ENCODE measurements around the gene GNGT2. TPM values are rescaled to one million over a fixed set of nuclear protein-coding genes. Genes with fewer than 3 reads are reported as not detected.
A peak's percentile ranks its signal among the peaks of the same experiment; 100 is the strongest.

Gene GNGT2
- total RNA-seq, 2 donors from 2014 or later, result 23.1 to 27.0 TPM

DNA sequence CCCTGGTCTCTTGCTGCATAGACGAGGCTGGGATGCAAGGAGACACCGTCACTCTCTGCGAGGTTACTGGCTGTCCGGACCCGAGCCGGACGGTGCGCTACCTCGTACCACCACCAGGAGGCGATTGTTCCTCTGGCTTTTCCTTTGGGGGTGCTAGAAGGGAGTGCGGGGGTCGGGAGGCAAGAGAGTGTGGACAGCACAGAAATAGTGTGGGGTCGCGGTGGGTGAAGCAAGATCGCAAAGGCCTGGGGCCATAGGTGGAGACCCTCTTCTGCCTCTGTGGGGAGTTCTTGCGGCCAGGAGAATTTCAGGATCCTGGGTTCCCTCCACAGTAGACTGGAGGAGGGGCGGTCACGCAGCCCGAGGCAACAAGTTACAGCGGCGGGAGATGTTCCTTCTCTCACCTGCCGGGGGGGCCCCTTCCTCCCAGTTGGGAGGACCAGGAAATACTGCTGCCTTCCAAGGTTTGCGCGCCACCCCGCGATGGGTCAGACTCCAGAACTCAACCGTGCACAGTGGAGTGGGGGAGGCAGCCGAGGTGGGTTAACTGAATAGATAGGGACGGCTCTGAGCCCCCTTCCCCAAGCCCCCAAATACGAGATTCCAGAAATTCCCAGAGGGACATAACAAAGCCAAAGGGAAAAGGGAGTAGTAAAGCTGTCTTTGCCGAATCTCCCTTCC lies 13.3 kb upstream of the GNGT2 start:
- peak; percentile 50 for ATAC-seq (replicated peaks)
- no peaks in the 10 kb centered on the region for H3K9me3 Mint-ChIP-seq
- H3K36me3 Mint-ChIP-seq (ENCODE audit: low read depth), result peaks cover 36% of the 10 kb centered on the region
- H3K27ac Mint-ChIP-seq, result no peak overlapping the region
- peaks cover 14% of the 10 kb centered on the region for H3K4me1 Mint-ChIP-seq
- peaks cover 6% of the 10 kb centered on the region for H3K27me3 Mint-ChIP-seq
- peak overlapping the region; percentile 71 for H3K4me3 Mint-ChIP-seq

DNA sequence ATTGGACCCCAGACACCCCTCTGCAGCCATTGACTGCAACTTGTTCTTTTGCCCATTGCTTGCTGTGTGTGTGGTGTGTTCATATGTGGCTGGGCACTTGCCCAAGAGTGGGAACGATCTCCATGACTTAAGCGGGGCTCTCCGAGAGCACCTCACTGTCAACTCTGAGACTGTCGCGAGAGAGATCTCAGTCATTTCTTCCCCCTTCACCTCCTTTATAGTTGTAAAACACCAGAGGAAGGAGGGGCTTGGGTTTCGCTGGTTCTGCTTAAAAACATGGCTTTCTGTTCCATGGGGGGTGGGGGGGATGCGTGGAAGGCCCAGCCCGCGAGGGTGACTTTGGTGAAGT lies 12.8 kb upstream of the GNGT2 start:
- Mint-ChIP-seq H3K4me1 (peaks cover 19% of the 10 kb centered on the region), H3K27ac (no peak overlapping the region), H3K27me3 (peaks cover 6% of the 10 kb centered on the region), H3K4me3 (peak overlapping the region; percentile 71), H3K36me3 (ENCODE audit: low read depth) (peaks cover 41% of the 10 kb centered on the region), H3K9me3 (no peaks in the 10 kb centered on the region)
- ATAC-seq (replicated peaks), result no peak

DNA sequence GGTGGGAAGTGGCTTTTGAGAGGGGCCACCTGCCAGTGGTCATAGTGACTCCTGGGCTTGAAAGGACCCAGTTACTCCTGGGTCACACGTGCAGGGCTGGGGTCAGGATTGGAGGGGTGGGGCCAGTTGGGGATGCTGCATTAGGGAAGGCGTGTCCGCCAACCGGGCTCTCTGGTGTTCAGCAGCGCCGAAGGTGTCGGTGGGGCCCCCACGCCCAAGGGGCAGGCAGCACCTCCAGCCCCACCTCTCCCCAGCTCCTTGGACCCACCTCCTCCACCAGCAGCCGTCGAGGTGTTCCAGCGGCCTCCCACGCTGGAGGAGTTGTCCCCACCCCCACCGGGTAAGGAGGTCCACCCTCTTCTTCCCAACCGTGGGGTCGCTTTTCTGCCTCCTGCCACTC lies 9.6 kb upstream of the GNGT2 start:
- ATAC-seq (replicated peaks), result no peak
- Mint-ChIP-seq H3K4me3 (no peak overlapping the region), H3K36me3 (ENCODE audit: low read depth) (peaks cover 65% of the 10 kb centered on the region)

DNA sequence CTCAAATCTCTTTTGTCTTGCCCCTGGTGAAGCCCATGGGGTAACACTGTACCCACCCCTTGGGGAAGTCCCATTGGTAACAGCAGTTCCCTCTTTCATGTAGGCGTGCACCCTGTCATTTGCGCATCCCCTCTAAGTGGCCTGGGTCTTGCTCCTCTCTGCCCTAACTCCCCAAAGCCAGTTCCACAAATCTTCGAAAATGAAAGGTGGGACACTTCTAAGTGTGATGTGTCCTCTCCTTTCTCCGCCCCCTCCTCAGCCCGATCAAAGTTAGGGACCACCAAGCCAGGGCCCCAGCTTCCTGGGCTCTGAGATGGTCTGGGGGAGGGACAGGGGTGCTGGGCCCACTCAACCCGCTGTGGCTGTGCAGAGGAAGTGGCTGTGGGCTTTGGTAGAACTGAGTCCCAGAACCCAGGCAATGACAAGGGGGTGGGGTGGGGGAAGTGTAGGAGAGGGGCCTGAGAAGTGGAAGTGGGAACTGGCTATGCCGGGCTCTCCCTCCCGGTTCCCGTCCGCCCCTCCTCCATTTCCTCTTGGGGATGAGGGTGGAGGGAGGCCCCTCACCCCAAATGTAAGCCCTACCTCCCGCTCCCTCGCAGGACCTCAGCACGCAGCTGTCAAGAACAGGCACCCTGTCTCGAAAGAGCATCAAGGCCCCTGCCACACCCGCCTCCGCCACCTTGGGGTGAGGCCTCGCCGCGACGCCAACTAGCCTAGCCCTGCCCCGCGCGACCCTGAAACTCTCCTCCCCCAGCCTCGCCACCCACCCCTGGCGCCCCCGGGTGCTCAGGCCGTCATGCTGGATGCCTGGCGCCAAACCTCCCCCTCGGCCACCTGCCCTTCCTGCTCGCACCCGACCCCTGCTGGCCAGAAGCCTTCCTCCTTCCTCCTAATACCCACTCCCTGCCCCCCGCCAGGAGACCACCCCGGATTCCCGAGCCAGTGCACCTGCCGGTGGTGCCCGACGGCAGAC lies 8.9 kb upstream of the GNGT2 start:
- Mint-ChIP-seq H3K27ac (peak overlapping the region; percentile 34), H3K9me3 (no peaks in the 10 kb centered on the region), H3K4me1 (peaks cover 47% of the 10 kb centered on the region), H3K4me3 (peak overlapping the region; percentile 68), H3K27me3 (peaks cover 3% of the 10 kb centered on the region), H3K36me3 (ENCODE audit: low read depth) (peaks cover 70% of the 10 kb centered on the region)
- peak; percentile 61 for ATAC-seq (replicated peaks)

More for the DNA sequence above, 9.6 kb upstream of the GNGT2 start:
- Mint-ChIP-seq H3K9me3 (no peaks in the 10 kb centered on the region), H3K27ac (no peak overlapping the region), H3K4me1 (peaks cover 42% of the 10 kb centered on the region), H3K27me3 (peaks cover 6% of the 10 kb centered on the region)

DNA sequence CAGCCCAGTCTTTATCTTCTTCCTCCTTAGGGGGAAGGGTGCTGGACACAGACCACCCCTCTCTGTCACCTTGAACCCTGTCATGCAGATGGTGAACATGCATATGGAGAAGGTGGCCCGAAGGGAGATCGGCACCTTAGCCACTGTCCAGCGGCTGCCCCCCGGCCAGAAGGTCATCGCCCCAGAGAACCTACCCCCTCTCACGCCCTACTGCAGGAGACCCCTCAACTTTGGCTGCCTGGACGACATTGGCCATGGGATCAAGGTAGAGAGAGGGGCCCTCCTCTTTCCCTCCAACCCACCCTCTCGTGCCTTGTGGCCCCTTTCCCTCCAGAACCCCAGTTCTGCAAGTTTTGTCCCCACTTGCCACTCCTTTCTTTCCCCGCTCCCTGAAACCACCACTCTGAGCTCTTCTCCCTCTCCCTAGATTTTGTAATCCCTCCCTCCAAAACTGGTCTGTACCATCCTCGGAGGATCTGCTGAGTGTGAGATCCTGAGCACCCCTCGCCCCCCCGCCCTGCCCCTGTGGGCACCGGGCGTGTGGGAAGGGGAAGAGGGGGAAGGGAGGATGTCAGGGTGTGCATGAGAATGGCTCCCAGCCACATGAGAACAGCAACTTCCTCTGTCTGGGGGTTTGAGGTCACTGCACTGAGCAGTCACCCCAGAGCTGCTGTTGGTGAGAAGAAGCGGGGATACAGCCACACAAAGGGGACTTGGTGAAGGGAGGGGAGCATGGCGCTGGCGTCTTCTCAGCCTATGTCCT lies 7.5 kb upstream of the GNGT2 start:
- peak overlapping the region; percentile 68 for H3K4me3 Mint-ChIP-seq
- H3K36me3 Mint-ChIP-seq (ENCODE audit: low read depth), result peaks cover 75% of the 10 kb centered on the region
- ATAC-seq (replicated peaks), result peak; percentile 78

DNA sequence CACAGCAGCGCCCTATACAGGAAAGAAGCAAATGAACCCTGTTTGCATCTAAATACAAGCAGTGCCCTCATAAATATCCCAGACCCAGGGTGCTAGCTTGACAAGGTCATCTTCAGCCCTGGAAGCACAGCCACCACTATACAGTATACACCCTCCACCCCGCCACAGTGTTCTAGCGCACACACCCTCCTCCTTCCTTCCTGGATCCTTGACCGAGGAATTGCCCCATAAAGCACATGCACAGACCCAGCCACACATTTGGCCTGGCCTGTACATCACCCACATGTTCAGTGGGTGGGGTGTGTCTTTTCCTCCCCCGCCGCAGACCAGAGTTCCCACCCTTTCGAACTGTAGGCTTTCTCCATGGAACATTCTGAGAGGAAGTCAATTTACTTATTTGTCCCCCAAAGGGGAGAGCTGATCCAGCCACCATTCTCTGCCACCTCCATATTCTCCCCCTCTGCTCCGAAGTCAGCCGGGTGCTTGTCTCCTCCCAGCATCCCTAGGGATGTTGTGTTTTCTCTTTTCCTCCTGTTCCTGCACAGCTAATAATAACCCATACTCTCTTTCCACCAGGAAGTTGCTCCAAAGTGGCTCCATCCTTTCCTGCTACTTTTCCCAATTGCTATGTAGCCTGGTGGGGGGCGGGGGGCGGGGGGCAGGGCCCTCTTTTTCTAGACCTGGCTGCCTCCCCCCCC lies 6.7 kb upstream of the GNGT2 start:
- no peaks in the 10 kb centered on the region for H3K9me3 Mint-ChIP-seq
- H3K27me3 Mint-ChIP-seq, result no peaks in the 10 kb centered on the region
- peaks cover 57% of the 10 kb centered on the region for H3K4me1 Mint-ChIP-seq
- peaks cover 71% of the 10 kb centered on the region for H3K36me3 Mint-ChIP-seq (ENCODE audit: low read depth)
- peak overlapping the region; percentile 34 for H3K27ac Mint-ChIP-seq
- H3K4me3 Mint-ChIP-seq, result peak overlapping the region; percentile 68
- ATAC-seq (replicated peaks), result no peak

More for the DNA sequence above, 7.5 kb upstream of the GNGT2 start:
- Mint-ChIP-seq H3K4me1 (peaks cover 51% of the 10 kb centered on the region), H3K27ac (peak overlapping the region; percentile 34), H3K27me3 (no peaks in the 10 kb centered on the region), H3K9me3 (no peaks in the 10 kb centered on the region)

DNA sequence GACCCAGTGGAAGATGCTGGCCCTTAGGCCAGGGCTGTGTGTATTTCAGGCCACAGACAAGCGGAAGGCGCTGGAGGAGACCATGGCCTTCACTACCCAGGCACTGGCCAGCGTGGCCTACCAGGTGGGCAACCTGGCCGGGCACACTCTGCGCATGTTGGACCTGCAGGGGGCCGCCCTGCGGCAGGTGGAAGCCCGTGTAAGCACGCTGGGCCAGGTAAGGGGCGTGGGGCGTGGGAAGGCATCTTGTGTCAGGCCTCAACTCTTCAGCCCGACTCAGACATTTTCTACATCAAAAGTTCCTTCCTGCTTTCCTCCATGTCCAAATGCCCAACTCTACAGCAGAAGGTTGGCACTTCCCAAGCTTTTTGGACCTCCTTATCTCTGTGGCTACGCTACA lies 6.1 kb upstream of the GNGT2 start:
- H3K27ac Mint-ChIP-seq, result peak overlapping the region; percentile 34
- H3K4me1 Mint-ChIP-seq, result peaks cover 59% of the 10 kb centered on the region
- H3K27me3 Mint-ChIP-seq, result no peaks in the 10 kb centered on the region
- no peaks in the 10 kb centered on the region for H3K9me3 Mint-ChIP-seq
- H3K36me3 Mint-ChIP-seq (ENCODE audit: low read depth), result peaks cover 67% of the 10 kb centered on the region
- peak overlapping the region; percentile 68 for H3K4me3 Mint-ChIP-seq
- no peak for ATAC-seq (replicated peaks)

DNA sequence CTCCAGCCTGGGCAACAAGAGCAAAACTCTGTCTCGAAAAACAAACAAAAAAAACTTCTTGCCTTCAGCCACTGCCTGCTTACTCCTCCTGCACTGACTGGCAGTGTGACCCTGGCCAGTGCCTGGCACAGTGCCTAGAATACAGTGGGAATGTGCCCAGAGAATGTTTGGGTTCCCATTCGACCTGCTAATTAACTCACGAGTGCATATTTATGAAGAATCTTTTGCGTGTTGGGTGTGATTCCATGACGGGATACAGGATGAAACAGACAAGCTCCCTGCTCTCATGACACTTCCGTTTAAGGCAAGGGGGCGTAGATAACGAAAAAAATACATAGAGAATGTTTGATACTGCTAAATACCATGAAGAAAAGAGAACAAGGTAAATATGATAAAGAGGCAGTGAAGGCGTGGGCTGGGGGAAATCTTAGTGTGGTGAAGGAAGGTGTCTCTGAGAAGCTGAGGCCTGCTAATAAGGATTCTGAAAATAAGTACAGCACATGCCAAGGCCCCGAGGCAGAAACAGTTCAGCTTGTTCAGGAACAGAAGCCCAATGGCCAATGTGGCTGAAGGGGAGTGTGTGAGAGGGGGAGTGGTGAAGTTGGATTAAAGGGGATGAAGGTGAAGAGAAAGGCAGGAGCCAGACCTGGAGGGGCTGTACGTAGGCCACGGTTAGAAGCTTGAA lies 4.4 kb upstream of the GNGT2 start:
- H3K4me1 Mint-ChIP-seq, result peaks cover 68% of the 10 kb centered on the region
- no peak for ATAC-seq (replicated peaks)
- peak overlapping the region; percentile 54 for H3K27ac Mint-ChIP-seq
- H3K36me3 Mint-ChIP-seq (ENCODE audit: low read depth), result peaks cover 60% of the 10 kb centered on the region
- H3K9me3 Mint-ChIP-seq, result no peaks in the 10 kb centered on the region
- peak overlapping the region; percentile 92 for H3K4me3 Mint-ChIP-seq
- no peaks in the 10 kb centered on the region for H3K27me3 Mint-ChIP-seq

DNA sequence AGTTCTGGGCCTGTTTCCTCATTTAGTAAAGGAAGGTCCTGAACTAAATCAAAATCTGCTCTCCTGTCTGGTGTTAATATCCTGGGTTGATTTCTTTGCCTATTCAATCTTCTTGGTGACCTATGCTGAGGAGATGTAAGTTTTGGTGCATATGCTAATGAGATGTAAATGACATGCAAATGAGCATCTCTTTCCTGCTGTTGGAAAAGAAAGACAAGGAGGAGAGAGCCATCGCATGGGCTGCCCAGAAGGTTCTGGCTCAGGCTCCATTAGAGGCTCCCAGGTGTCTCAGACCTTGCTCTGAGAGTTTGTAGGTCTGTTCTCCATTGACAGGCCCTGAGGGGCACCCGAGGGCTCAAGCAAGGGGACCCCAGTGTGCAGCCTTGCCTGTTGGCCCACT lies 3.5 kb upstream of the GNGT2 start:
- no peak for ATAC-seq (replicated peaks)
- H3K4me1 Mint-ChIP-seq, result peaks cover 73% of the 10 kb centered on the region
- H3K36me3 Mint-ChIP-seq (ENCODE audit: low read depth), result peaks cover 51% of the 10 kb centered on the region
- H3K27ac Mint-ChIP-seq, result no peak overlapping the region
- peak overlapping the region; percentile 92 for H3K4me3 Mint-ChIP-seq
- no peaks in the 10 kb centered on the region for H3K9me3 Mint-ChIP-seq
- no peaks in the 10 kb centered on the region for H3K27me3 Mint-ChIP-seq

DNA sequence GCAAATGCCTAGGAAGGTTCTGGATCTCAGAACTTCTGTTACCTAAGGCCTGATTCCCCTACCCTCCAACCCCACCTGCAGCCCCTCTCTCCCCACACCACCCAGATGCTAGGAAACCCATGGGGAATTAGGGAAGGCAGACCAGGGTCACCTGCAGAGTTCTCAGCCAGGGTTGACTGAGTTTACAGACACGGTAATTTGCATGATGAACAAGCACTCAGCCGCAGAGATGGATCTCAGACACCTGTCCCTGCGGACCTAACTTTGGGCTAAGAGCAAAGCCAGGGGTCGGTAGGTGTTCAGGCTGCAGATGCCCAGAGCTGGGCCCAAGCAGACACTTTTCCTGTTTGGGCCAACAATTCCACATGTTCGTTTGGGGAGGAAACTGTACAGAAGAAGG lies 3.0 kb upstream of the GNGT2 start:
- H3K27ac Mint-ChIP-seq, result no peak overlapping the region
- H3K36me3 Mint-ChIP-seq (ENCODE audit: low read depth), result peaks cover 46% of the 10 kb centered on the region

DNA sequence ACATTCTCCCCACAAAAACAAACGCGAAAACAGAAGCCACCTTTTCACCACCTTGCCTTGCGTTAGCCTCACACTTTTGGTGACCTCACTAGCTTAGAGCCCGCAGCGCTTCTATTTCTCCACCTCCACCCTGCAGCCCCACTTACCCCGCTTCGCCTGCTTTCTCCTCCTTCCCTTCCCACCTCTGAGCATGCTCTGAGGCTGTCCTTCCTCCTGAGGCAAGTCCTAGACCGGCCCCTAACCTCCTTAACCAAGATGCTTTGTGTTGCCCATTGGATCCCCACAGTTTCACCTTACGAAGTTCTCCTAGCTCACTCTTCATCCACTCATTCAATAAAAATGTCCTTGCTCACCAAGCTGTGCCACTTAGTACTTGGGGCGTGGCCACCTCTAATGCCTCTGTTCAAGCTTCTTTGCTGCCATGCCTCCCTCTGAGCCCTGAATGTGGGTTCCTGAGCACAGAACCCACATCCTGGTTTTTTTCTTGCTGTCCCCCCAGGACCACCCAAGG lies 1.3 kb downstream of the GNGT2 start:
- H3K27ac Mint-ChIP-seq, result peak overlapping the region; percentile 92
- H3K9me3 Mint-ChIP-seq, result no peaks in the 10 kb centered on the region
- H3K27me3 Mint-ChIP-seq, result no peaks in the 10 kb centered on the region
- no peak for ATAC-seq (replicated peaks)
- peaks cover 14% of the 10 kb centered on the region for H3K36me3 Mint-ChIP-seq (ENCODE audit: low read depth)
- peak overlapping the region; percentile 92 for H3K4me3 Mint-ChIP-seq
- peaks cover 39% of the 10 kb centered on the region for H3K4me1 Mint-ChIP-seq

More for the DNA sequence above, 3.0 kb upstream of the GNGT2 start:
- no peak for ATAC-seq (replicated peaks)
- H3K9me3 Mint-ChIP-seq, result no peaks in the 10 kb centered on the region
- no peaks in the 10 kb centered on the region for H3K27me3 Mint-ChIP-seq
- H3K4me3 Mint-ChIP-seq, result peak overlapping the region; percentile 92
- H3K4me1 Mint-ChIP-seq, result peaks cover 70% of the 10 kb centered on the region

DNA sequence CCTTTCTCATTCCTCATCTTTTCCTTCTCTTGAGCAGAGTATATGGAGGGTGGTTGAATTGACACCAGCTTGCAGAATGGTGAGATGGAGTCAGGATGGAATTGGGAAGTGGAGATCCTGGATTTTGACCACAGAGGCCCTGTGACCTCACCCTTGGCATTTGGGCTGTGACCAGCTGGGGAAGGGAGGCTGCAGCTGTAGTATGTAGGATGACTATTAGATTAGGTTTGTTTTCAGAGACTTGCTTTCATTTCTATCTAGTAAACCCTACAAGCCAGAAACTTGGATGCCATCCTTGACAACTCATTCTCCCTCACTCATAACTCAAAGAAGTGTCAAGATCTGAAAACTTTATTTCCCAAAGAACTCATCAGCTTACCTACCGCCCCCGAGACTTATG lies 5.9 kb downstream of the GNGT2 start:
- H3K27me3 Mint-ChIP-seq, result no peaks in the 10 kb centered on the region
- H3K4me1 Mint-ChIP-seq, result peaks cover 9% of the 10 kb centered on the region
- no peaks in the 10 kb centered on the region for H3K36me3 Mint-ChIP-seq (ENCODE audit: low read depth)
- no peaks in the 10 kb centered on the region for H3K9me3 Mint-ChIP-seq
- no peak for ATAC-seq (replicated peaks)
- H3K4me3 Mint-ChIP-seq, result no peak overlapping the region
- no peak overlapping the region for H3K27ac Mint-ChIP-seq

DNA sequence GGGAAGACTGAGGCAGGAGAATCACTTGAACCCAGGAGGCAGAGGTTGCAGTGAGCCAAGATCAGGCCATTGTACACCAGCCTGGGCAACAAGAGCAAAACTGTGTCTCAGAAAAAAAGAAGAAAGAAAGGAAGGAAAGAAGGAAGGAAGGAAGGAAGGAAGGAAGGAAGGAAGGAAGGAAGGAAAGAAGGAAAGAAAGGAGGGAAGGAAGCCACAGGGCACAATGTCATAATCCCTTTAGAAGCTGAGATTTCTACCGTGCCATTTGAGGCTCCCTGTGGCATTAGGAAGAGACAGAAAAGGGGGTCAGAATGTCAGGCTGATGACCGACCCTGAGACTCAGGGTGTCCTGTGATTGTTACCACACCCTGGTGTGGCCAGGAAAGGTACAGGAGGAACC lies 6.6 kb downstream of the GNGT2 start:
- H3K9me3 Mint-ChIP-seq, result no peaks in the 10 kb centered on the region
- H3K27me3 Mint-ChIP-seq, result no peaks in the 10 kb centered on the region
- H3K4me3 Mint-ChIP-seq, result no peak overlapping the region
- H3K4me1 Mint-ChIP-seq, result peaks cover 2% of the 10 kb centered on the region
- ATAC-seq (replicated peaks), result no peak
- H3K36me3 Mint-ChIP-seq (ENCODE audit: low read depth), result no peaks in the 10 kb centered on the region
- no peak overlapping the region for H3K27ac Mint-ChIP-seq
